ENCODE data around the gene AKR7A2.

DNA sequence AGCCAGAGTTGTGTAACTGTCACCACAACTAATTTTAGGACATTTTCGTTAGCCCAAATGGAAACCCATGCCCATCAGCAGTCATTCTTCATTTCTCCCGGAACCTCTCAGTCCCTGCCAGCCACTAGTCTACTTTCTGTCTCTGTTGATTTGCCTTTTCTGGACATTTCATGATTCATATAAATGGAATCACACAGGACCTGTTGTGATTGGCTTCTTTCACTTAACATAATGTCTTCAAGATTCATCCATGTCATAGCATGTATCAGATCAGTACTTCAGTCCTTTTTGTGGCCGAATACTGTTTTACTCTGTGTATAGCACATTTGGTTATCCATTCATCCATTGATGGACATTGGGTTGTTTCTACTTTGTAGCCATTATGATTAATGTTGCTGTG is 7.3 kb upstream of the AKR7A2 start:
- TF ChIP-seq, protein P1, sequence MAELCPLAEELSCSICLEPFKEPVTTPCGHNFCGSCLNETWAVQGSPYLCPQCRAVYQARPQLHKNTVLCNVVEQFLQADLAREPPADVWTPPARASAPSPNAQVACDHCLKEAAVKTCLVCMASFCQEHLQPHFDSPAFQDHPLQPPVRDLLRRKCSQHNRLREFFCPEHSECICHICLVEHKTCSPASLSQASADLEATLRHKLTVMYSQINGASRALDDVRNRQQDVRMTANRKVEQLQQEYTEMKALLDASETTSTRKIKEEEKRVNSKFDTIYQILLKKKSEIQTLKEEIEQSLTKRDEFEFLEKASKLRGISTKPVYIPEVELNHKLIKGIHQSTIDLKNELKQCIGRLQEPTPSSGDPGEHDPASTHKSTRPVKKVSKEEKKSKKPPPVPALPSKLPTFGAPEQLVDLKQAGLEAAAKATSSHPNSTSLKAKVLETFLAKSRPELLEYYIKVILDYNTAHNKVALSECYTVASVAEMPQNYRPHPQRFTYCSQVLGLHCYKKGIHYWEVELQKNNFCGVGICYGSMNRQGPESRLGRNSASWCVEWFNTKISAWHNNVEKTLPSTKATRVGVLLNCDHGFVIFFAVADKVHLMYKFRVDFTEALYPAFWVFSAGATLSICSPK (IDR thresholded peaks at IDR 0.05; ENCODE audit: borderline replicate concordance): no peak
- TF ChIP-seq POLR2A (conservative IDR thresholded peaks at IDR 0.05) (no peak), FOS (IDR thresholded peaks at IDR 0.05; ENCODE audit: extremely low read depth, insufficient read length) (no peak), HDAC2 (IDR thresholded peaks at IDR 0.05) (no peak)

Measured in K562 (cell line).